ENCODE results near the gene GNPAT. TPM values are rescaled to one million over a fixed set of nuclear protein-coding genes. Genes with fewer than 3 reads are reported as not detected.

Gene GNPAT
- total RNA-seq, 1 experiment from 2014 or later: 32.8 TPM

- ChIA-PET CTCF (no interaction called here), POLR2A (no interaction called here)
- H3K4me1 Mint-ChIP-seq: no peaks in the 10 kb centered on the region
- no peak for ATAC-seq
- TF ChIP-seq SMAD4 (CRISPR knock-in tag; IDR thresholded peaks at IDR 0.05) (no peak), E2F1 (CRISPR knock-in tag; IDR thresholded peaks at IDR 0.05) (no peak), ZMAT4 (CRISPR knock-in tag; IDR thresholded peaks at IDR 0.05) (no peak), ZNF423 (CRISPR knock-in tag; IDR thresholded peaks at IDR 0.05) (no peak)
- H3K27ac Mint-ChIP-seq: no peak overlapping the region
- no peaks in the 10 kb centered on the region for H3K36me3 Mint-ChIP-seq
- no peaks in the 10 kb centered on the region for H3K9me3 Mint-ChIP-seq
- no peak overlapping the region for H3K4me3 Mint-ChIP-seq
- DNase-seq (ENCODE audit: low spot score): no peak
- peaks cover 9% of the 10 kb centered on the region for H3K27me3 Mint-ChIP-seq (ENCODE audit: low read depth)
These were observed 69.5 kb downstream of the GNPAT start for GRCh38 chr1:231310391-231310934.

GRCh38 chr1:231311720-231312431, 70.9 kb downstream of the GNPAT start:
- Mint-ChIP-seq H3K27ac (no peak overlapping the region), H3K9me3 (no peaks in the 10 kb centered on the region), H3K4me3 (no peak overlapping the region), H3K27me3 (ENCODE audit: low read depth) (peaks cover 9% of the 10 kb centered on the region), H3K36me3 (no peaks in the 10 kb centered on the region), H3K4me1 (no peaks in the 10 kb centered on the region)
- no peak for ATAC-seq
- POLR2A ChIA-PET: no interaction called here
- CTCF ChIA-PET: interaction anchor here (2.8 kb wide), 1 partner anchor 26 kb away, joined by 7 read pairs; the partner anchor contains the start of genes EXOC8 and SPRTN
- DNase-seq (ENCODE audit: low spot score): no peak
- TF ChIP-seq JUN (CRISPR knock-in tag; IDR thresholded peaks at IDR 0.05) (no peak), CREM (CRISPR knock-in tag; IDR thresholded peaks at IDR 0.05) (no peak), PREB (CRISPR knock-in tag; IDR thresholded peaks at IDR 0.05; ENCODE audit: borderline replicate concordance) (no peak), RELA (CRISPR knock-in tag; IDR thresholded peaks at IDR 0.05; ENCODE audit: borderline replicate concordance) (no peak), MYBL2 (CRISPR knock-in tag; IDR thresholded peaks at IDR 0.05) (no peak), ESRRA (CRISPR knock-in tag; IDR thresholded peaks at IDR 0.05; ENCODE audit: borderline replicate concordance) (no peak)

GRCh38 chr1:231312432-231312788, 71.4 kb downstream of the GNPAT start:
- CTCF ChIA-PET: interaction anchor here (2.8 kb wide), 1 partner anchor 26 kb away, joined by 7 read pairs; the partner anchor contains the start of genes EXOC8 and SPRTN
- no peaks in the 10 kb centered on the region for H3K4me1 Mint-ChIP-seq
- no peaks in the 10 kb centered on the region for H3K36me3 Mint-ChIP-seq
- H3K27me3 Mint-ChIP-seq (ENCODE audit: low read depth): peaks cover 9% of the 10 kb centered on the region
- TF ChIP-seq MLX (CRISPR knock-in tag; IDR thresholded peaks at IDR 0.05) (no peak), E2F5 (CRISPR knock-in tag; IDR thresholded peaks at IDR 0.05) (no peak), SOX15 (CRISPR knock-in tag; IDR thresholded peaks at IDR 0.05) (no peak), ATF3 (CRISPR knock-in tag; conservative IDR thresholded peaks at IDR 0.05) (no peak), FOXK1 (CRISPR knock-in tag; IDR thresholded peaks at IDR 0.05) (no peak), ZNF512 (CRISPR knock-in tag; IDR thresholded peaks at IDR 0.05; ENCODE audit: borderline replicate concordance) (no peak), ZNF671 (CRISPR knock-in tag; IDR thresholded peaks at IDR 0.05) (no peak), NFE2L1 (CRISPR knock-in tag; IDR thresholded peaks at IDR 0.05) (no peak)
- DNase-seq (ENCODE audit: low spot score) (no peak), ATAC-seq (no peak)
- no peaks in the 10 kb centered on the region for H3K9me3 Mint-ChIP-seq
- POLR2A ChIA-PET: no interaction called here
- H3K4me3 Mint-ChIP-seq: no peak overlapping the region
- no peak overlapping the region for H3K27ac Mint-ChIP-seq
